ENCODE measurements around the gene IFT57. TPM values are rescaled to one million over a fixed set of nuclear protein-coding genes. Genes with fewer than 3 reads are reported as not detected.

The IFT57 gene
- total and polyA plus RNA-seq, 2 of the 8 experiments (the other 6 are each of a cell fraction or from before 2014, with no cell fraction given): 15.1 to 27.8 TPM

- TF ChIP-seq ASH2L (IDR thresholded peaks at IDR 0.05; ENCODE audit: low read length): peak; percentile 53
- peak; percentile 97 for TF ChIP-seq JUND (IDR thresholded peaks at IDR 0.05; ENCODE audit: low read length)
- no peak for TF ChIP-seq KDM5A (IDR thresholded peaks at IDR 0.05; ENCODE audit: low read length)
- no peak for TF ChIP-seq ATF3 (IDR thresholded peaks at IDR 0.05; ENCODE audit: insufficient read depth, low read depth, low read length)
- no peak for TF ChIP-seq EP300 (IDR thresholded peaks at IDR 0.05; ENCODE audit: borderline replicate concordance in 1 of 2, low read depth in 2 of 2, low read length in 2 of 2)
- TF ChIP-seq TAF1 (IDR thresholded peaks at IDR 0.05; ENCODE audit: low read depth, low read length): peak; percentile 58
- TF ChIP-seq SP4 (IDR thresholded peaks at IDR 0.05; ENCODE audit: low read length): no peak
- TF ChIP-seq MAX (IDR thresholded peaks at IDR 0.05): peak; percentile 75
- peak; percentile 82 for TF ChIP-seq CREB1 (IDR thresholded peaks at IDR 0.05)
- peak; percentile 81 for TF ChIP-seq PHF8 (conservative IDR thresholded peaks at IDR 0.05; ENCODE audit: low read depth, low read length)
- TF ChIP-seq CBX8 (IDR thresholded peaks at IDR 0.05; ENCODE audit: borderline replicate concordance, low read depth, low read length): no peak
These were observed at the start of gene IFT57 (continued) for GRCh38 chr3:108221911-108222852.
